MM.1S (cell line): ENCODE results near the gene NOL4L.

Source experiments
- CTCF ChIP-seq: fragments of 300-600 bp; sonication (generic); IDR thresholded peaks from 2 replicates; pipeline ENCODE4 v1.5.1; 2016; ENCODE audit warnings: antibody characterized with exemption, low read length, mixed read lengths
- EZH2phosphoT487 ChIP-seq: fragments of 300-600 bp; sonication (generic); IDR thresholded peaks from 2 replicates; pipeline ENCODE4 v1.6.1; 2018; ENCODE audit warnings: antibody characterized with exemption, low read length

DNA sequence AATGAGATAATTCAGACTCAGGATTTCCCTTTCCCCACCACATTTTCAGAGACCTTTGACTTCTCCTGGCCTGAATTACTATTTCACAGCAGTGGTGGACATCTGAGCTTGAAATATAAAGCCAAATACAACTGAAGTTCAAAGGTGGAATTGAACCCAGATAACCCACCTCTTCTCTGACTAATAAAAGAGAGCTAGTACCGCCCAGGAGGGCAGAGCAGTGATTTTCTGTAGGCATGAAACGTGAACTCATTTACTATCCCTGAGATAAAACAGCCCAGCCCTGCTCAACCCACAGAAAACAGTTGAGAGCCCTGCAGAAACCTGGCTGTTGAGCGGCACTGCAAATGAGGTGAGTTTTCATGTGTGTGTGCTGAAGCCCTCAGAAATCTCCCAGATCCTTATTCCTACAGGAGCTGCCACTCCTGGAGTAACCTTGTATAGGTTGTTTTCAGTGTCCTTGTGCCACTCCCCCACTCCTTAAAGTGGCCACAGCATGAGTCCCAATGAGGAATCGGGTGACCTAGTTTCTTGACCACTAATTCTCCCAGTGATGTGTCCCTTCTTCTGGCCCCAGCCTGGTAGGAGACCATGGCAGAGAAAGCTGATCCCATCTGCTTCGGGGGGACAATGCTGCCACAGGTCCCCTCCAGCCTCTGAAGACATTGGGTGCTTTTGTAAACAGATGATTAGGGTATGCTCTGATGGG, 99.2 kb downstream of the NOL4L start:
- TF ChIP-seq CTCF (no peak), EZH2phosphoT487 (no peak)
